Hepatocyte (in vitro differentiated cells): Measurements from ENCODE around the gene GPX8.

Experiments
- EZH2 ChIP-seq: fragments of 200-600 bp; sonication (generic); IDR thresholded peaks from 2 replicates; pipeline ENCODE4 v1.6.1; 2016; ENCODE audit warnings: antibody characterized with exemption, mild to moderate bottlenecking, borderline replicate concordance
- EZH2phosphoT487 ChIP-seq: fragments of 200-600 bp; sonication (generic); IDR thresholded peaks from one replicate; pipeline ENCODE4 v1.6.1; 2018; ENCODE audit warnings: antibody characterized with exemption, mild to moderate bottlenecking, low read depth, moderate library complexity; ENCODE audit not compliant: unreplicated experiment, severe bottlenecking
- TF ChIP-seq, protein P1 (sequence below): fragments of 200-600 bp; sonication (generic); IDR thresholded peaks from 2 replicates; pipeline ENCODE4 v1.5.1; 2016; ENCODE audit warnings: antibody characterized with exemption, mild to moderate bottlenecking; ENCODE audit not compliant: poor library complexity

DNA sequence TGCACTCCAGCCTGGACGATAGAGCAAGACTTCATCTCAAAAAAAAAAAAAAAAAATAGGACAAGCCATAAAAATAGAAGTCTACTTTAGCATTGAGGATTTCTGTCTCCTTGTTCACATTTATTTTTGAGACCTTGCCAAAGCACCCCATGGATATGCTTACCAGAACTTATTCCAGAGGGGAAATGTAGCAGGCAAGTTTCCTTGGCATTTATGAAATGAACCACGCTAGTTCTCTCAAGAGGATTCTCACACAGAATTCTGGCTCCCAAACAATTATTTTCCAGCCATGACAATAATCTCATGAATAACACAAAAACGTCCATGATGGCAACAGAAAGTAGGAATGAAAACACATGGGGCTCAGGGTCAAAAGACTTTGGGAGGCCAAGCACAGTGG is 23.4 kb upstream of the GPX8 start:
- TF ChIP-seq, protein P1, sequence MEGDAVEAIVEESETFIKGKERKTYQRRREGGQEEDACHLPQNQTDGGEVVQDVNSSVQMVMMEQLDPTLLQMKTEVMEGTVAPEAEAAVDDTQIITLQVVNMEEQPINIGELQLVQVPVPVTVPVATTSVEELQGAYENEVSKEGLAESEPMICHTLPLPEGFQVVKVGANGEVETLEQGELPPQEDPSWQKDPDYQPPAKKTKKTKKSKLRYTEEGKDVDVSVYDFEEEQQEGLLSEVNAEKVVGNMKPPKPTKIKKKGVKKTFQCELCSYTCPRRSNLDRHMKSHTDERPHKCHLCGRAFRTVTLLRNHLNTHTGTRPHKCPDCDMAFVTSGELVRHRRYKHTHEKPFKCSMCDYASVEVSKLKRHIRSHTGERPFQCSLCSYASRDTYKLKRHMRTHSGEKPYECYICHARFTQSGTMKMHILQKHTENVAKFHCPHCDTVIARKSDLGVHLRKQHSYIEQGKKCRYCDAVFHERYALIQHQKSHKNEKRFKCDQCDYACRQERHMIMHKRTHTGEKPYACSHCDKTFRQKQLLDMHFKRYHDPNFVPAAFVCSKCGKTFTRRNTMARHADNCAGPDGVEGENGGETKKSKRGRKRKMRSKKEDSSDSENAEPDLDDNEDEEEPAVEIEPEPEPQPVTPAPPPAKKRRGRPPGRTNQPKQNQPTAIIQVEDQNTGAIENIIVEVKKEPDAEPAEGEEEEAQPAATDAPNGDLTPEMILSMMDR, result no peak
- TF ChIP-seq EZH2, result no peak
- TF ChIP-seq EZH2phosphoT487, result no peak
